ENCODE data around the gene CCDC88B. TPM values are rescaled to one million over a fixed set of nuclear protein-coding genes. Genes with fewer than 3 reads are reported as not detected.

The CCDC88B gene
- total and polyA plus RNA-seq, 10 of the 15 experiments (the other 5 are each of a cell fraction or from before 2014, with no cell fraction given) = 0.24 to 66.0 (median 19.2) TPM

GRCh38 chr11:64331569-64332371 is 8.2 kb upstream of the CCDC88B start (continued):
- TF ChIP-seq PRDM15 (CRISPR knock-in tag; IDR thresholded peaks at IDR 0.05) (no peak), PAX8 (IDR thresholded peaks at IDR 0.05) (no peak), ATF3 (IDR thresholded peaks at IDR 0.05; ENCODE audit: borderline replicate concordance, extremely low read depth, low read depth, low read length) (no peak), SMARCA5 (IDR thresholded peaks at IDR 0.05) (peak; percentile 73; the same call in 1 of the 2 replicates), KDM1A (IDR thresholded peaks at IDR 0.05; ENCODE audit: borderline replicate concordance) (no peak), DPF2 (IDR thresholded peaks at IDR 0.05) (peak; percentile 89), BCL3 (IDR thresholded peaks at IDR 0.05; ENCODE audit: borderline replicate concordance, insufficient read depth, low read depth, low read length, poor library complexity, severe bottlenecking) (peak; percentile 99), PKNOX1 (IDR thresholded peaks at IDR 0.05) (peak; percentile 43; the same call in 1 of the 2 replicates), YY1 (IDR thresholded peaks at IDR 0.05; ENCODE audit: low read depth, low read length) (peak; percentile 74), EED (IDR thresholded peaks at IDR 0.05; ENCODE audit: low read depth) (peak; percentile 87), HDGF (IDR thresholded peaks at IDR 0.05) (peak; percentile 100), RBBP5 (conservative IDR thresholded peaks at IDR 0.05) (no peak), HSF1 (IDR thresholded peaks at IDR 0.05; ENCODE audit: low read depth, low read length) (no peak), FOXM1 (IDR thresholded peaks at IDR 0.05; ENCODE audit: low read depth, low read length) (peak; percentile 65), CBX3 (IDR thresholded peaks at IDR 0.05; ENCODE audit: borderline replicate concordance, low read depth) (no peak), RAD51 (IDR thresholded peaks at IDR 0.05) (no peak), JUNB (IDR thresholded peaks at IDR 0.05) (peak; percentile 87), IRF4 (IDR thresholded peaks at IDR 0.05; ENCODE audit: low read depth, low read length) (peak; percentile 91), RAD21 (IDR thresholded peaks at IDR 0.05; ENCODE audit: insufficient read depth, low read depth, low read length) (peak; percentile 53), NFYB (IDR thresholded peaks at IDR 0.05; ENCODE audit: insufficient read depth, low read depth, low read length) (no peak), RELB (IDR thresholded peaks at IDR 0.05; ENCODE audit: low read depth) (peak; percentile 69)
